ENCODE measurements around the gene SEMA3D.

The SEMA3D gene

GRCh38 chr7:85074016-85074415, 112.8 kb downstream of the SEMA3D start:
- DNase-seq: no peak

- DNase-seq: no peak
Measured at GRCh38 chr7:85070967-85071628, 115.8 kb downstream of the SEMA3D start.

- no peak for DNase-seq
Measured at GRCh38 chr7:85068799-85069198, 118.1 kb downstream of the SEMA3D start.

- DNase-seq: no peak
Measured at GRCh38 chr7:85067371-85067770, 119.5 kb downstream of the SEMA3D start.

GRCh38 chr7:85065888-85066485, 120.9 kb downstream of the SEMA3D start:
- no peak for DNase-seq

GRCh38 chr7:85065306-85065705, 121.5 kb downstream of the SEMA3D start:
- DNase-seq: no peak

- no peak for DNase-seq
Measured at GRCh38 chr7:85062651-85063050, 124.2 kb downstream of the SEMA3D start.

GRCh38 chr7:85061456-85061855, 125.4 kb downstream of the SEMA3D start:
- DNase-seq: no peak

GRCh38 chr7:85060696-85061095, 126.2 kb downstream of the SEMA3D start:
- no peak for DNase-seq

GRCh38 chr7:85055906-85056305, 130.9 kb downstream of the SEMA3D start:
- no peak for DNase-seq

- DNase-seq: no peak
Measured at GRCh38 chr7:85055196-85055595, 131.7 kb downstream of the SEMA3D start.

- DNase-seq: no peak
Measured at GRCh38 chr7:85054306-85054705, 132.6 kb downstream of the SEMA3D start.

GRCh38 chr7:85052894-85053293, 134.0 kb downstream of the SEMA3D start:
- DNase-seq: no peak

GRCh38 chr7:85052056-85052737, 134.7 kb downstream of the SEMA3D start:
- DNase-seq: no peak

- DNase-seq: no peak
Measured at GRCh38 chr7:85046534-85046933, 140.3 kb downstream of the SEMA3D start.

- DNase-seq: peak in 1 of 2 donors; percentile 5
Measured at GRCh38 chr7:85041605-85042216, 145.1 kb downstream of the SEMA3D start.

- DNase-seq: no peak
Measured at GRCh38 chr7:85039196-85039923, 147.5 kb downstream of the SEMA3D start.

- no peak for DNase-seq
Measured at GRCh38 chr7:85038466-85038865, 148.4 kb downstream of the SEMA3D start.

GRCh38 chr7:85033263-85033662, 153.6 kb downstream of the SEMA3D start:
- no peak for DNase-seq

- no peak for DNase-seq
Measured at GRCh38 chr7:85031475-85031874, 155.4 kb downstream of the SEMA3D start.

- DNase-seq: no peak
Measured at GRCh38 chr7:85030893-85031292, 156.0 kb downstream of the SEMA3D start.

- no peak for DNase-seq
Measured at GRCh38 chr7:85025312-85025756, 161.5 kb downstream of the SEMA3D start.

- DNase-seq: no peak
Measured at GRCh38 chr7:85023916-85024315, 162.9 kb downstream of the SEMA3D start.
